K562 (cell line): ENCODE data around the gene CCDC192. TPM values are rescaled to one million over a fixed set of nuclear protein-coding genes. Genes with fewer than 3 reads are reported as not detected.

Experiments used
- ATAC-seq: fragments of 200-7000 bp; cut with Tn5 transposase; 3 replicates; pipeline ENCODE4 v1.9.1; 2020; ENCODE audit warnings: moderate library complexity
- BruUV-seq: library from RNA; stranded (reverse); fragments of 400-500 nt; replicated peaks from 2 replicates; lab custom pipeline; 2021; lab: Mats Ljungman, UMichigan
- CTCF ChIA-PET: fragments of 300-600 bp; formaldehyde crosslinking; extraction: SDS; loops from one replicate; lab custom pipeline; 2021; ENCODE audit warnings: low intra/inter-chr PET ratio; lab: Yijun Ruan, JAX
- POLR2A ChIA-PET: fragments of 300-600, 350-650 bp; sonication (Branson Sonifier 250); formaldehyde crosslinking; extraction: SDS; loops from one replicate; lab custom pipeline; 2021; ENCODE audit warnings: antibody characterized with exemption, inconsistent platforms; lab: Yijun Ruan, JAX
- DNase-seq, 4 experiments: peaks; one replicate each; pipeline versions ENCODE4 v3.0.0 to v3.0.0-alpha.2; 2011 to 2018; ENCODE audit warnings: low spot score in 3 of 4, mixed read lengths in 3 of 4; ENCODE audit errors: extremely low read depth in 1 of 4
- FAIRE-seq: peaks from 2 replicates; lab custom pipeline; 2011; peaks lifted over from hg19 to GRCh38; lab: Jason Lieb, UNC
- H2AFZ ChIP-seq: 2 replicates; pipeline ENCODE4 v1.6.0; 2011; ENCODE audit warnings: low read depth, low read length, control low read depth, inconsistent platforms
- H3K27ac ChIP-seq: fragments of 200-600 bp; 3 replicates; pipeline ENCODE4 v1.8.0; 2011; ENCODE audit warnings: low read depth, mild to moderate bottlenecking, control low read depth, inconsistent platforms, low read length, moderate library complexity, mixed read lengths; ENCODE audit errors: extremely low read depth
- H3K27me3 ChIP-seq, 2 experiments: fragments of 300-600 bp in 1 of 2; 2 replicates in 1 of 2; 3 replicates in 1 of 2; pipeline versions ENCODE4 v1.6.0 to v1.8.0; 2011; ENCODE audit warnings: inconsistent platforms in 2 of 2, low read length in 2 of 2, mild to moderate bottlenecking in 1 of 2, mixed read lengths in 1 of 2, moderate library complexity in 1 of 2; ENCODE audit not compliant: control insufficient read depth in 2 of 2, insufficient read depth in 2 of 2
- H3K36me3 ChIP-seq: fragments of 300-600 bp; 3 replicates; pipeline ENCODE4 v1.8.0; 2011; ENCODE audit warnings: mild to moderate bottlenecking, low read length, inconsistent platforms; ENCODE audit not compliant: control insufficient read depth, insufficient read depth
- H3K4me1 ChIP-seq, 2 experiments: fragments of 200-600 bp in 1 of 2; replicated peaks in 1 of 2; 2 replicates in 1 of 2; 3 replicates in 1 of 2; pipeline versions ENCODE4 v1.5.1 to v1.8.0; 2011; ENCODE audit warnings: inconsistent platforms in 2 of 2, low read length in 2 of 2, mild to moderate bottlenecking in 1 of 2, mixed read lengths in 1 of 2, moderate library complexity in 1 of 2; ENCODE audit not compliant: control insufficient read depth in 2 of 2, insufficient read depth in 2 of 2
- H3K4me2 ChIP-seq: 2 replicates; pipeline ENCODE4 v1.6.1; 2011; ENCODE audit warnings: low read length, control low read depth, inconsistent platforms, mixed read lengths; ENCODE audit not compliant: insufficient read depth
- H3K4me3 ChIP-seq: fragments of 200-600 bp; sonication (generic), shearing (Covaris generic); 2 replicates; pipeline ENCODE4 v1.5.1; 2016; ENCODE audit warnings: control low read depth, inconsistent platforms
- H3K79me2 ChIP-seq: fragments of 200-600 bp; 3 replicates; pipeline ENCODE4 v1.8.0; 2011; ENCODE audit warnings: low read length, inconsistent platforms; ENCODE audit not compliant: control insufficient read depth, insufficient read depth
- H3K9ac ChIP-seq, 2 experiments: 2 replicates each; pipeline versions ENCODE4 v1.6.0 to v1.6.1; 2011; ENCODE audit warnings: low read depth in 2 of 2, low read length in 2 of 2, control low read depth in 1 of 2, inconsistent platforms in 1 of 2, mild to moderate bottlenecking in 1 of 2, mixed read lengths in 1 of 2; ENCODE audit not compliant: insufficient read depth in 1 of 2
- H3K9me1 ChIP-seq: one replicate; pipeline ENCODE4 v1.6.0; 2011; ENCODE audit warnings: inconsistent platforms, mild to moderate bottlenecking, low read length, moderate library complexity; ENCODE audit not compliant: control insufficient read depth, insufficient read depth
- H3K9me3 ChIP-seq: replicated peaks from 2 replicates; pipeline ENCODE4 v1.5.1; 2011; ENCODE audit warnings: low read depth, low read length, inconsistent platforms; ENCODE audit not compliant: control insufficient read depth, insufficient read depth
- H4K20me1 ChIP-seq: replicated peaks from 2 replicates; pipeline ENCODE4 v1.6.1; 2011; ENCODE audit warnings: low read length, inconsistent platforms, mixed read lengths; ENCODE audit not compliant: control insufficient read depth, insufficient read depth
- BMI1 ChIP-seq: fragments of 150-350 bp; IDR thresholded peaks from 2 replicates; pipeline ENCODE4 v1.6.1; 2014; ENCODE audit warnings: low read length
- CBFB ChIP-seq: sonication (generic); formaldehyde crosslinking; IDR thresholded peaks from 2 replicates; pipeline ENCODE4 v1.4.0; 2020; ENCODE audit warnings: mild to moderate bottlenecking, missing genetic modification reagents
- CCAR2 ChIP-seq: fragments of 200-400 bp; formaldehyde crosslinking; IDR thresholded peaks from 2 replicates; pipeline ENCODE4 v1.6.1; 2017; ENCODE audit warnings: mild to moderate bottlenecking, low read depth, low read length
- HNRNPH1 ChIP-seq: fragments of 200-400 bp; formaldehyde crosslinking; optimal IDR thresholded peaks from 2 replicates; pipeline ENCODE3; 2017; ENCODE audit warnings: low read depth, mild to moderate bottlenecking, low read length, moderate library complexity
- RBM22 ChIP-seq: fragments of 200-400 bp; formaldehyde crosslinking; IDR thresholded peaks from 2 replicates; pipeline ENCODE4 v1.6.1; 2018; ENCODE audit warnings: low read length, low read depth; ENCODE audit not compliant: poor library complexity, severe bottlenecking
- RFX1 ChIP-seq: fragments of 450-650 bp; IDR thresholded peaks from 2 replicates; pipeline ENCODE4 v1.6.1; 2016; ENCODE audit warnings: mild to moderate bottlenecking, moderate library complexity
- SPI1 ChIP-seq: IDR thresholded peaks from 2 replicates; pipeline ENCODE4 v1.6.1; 2011; ENCODE audit warnings: low read depth, low read length, control low read depth, borderline replicate concordance
- STAG1 ChIP-seq: sonication (generic); formaldehyde crosslinking; IDR thresholded peaks from 2 replicates; pipeline ENCODE4 v1.5.0; 2020; ENCODE audit warnings: missing genetic modification reagents, borderline replicate concordance
- TCFL5 ChIP-seq: fragments of 250-450 bp; sonication (Bioruptor Pico); conservative IDR thresholded peaks from 2 replicates; pipeline ENCODE4 v1.6.1; 2021; ENCODE audit warnings: mild to moderate bottlenecking, moderate library complexity, matching md5 sums
- ZNF184 ChIP-seq: sonication (generic); formaldehyde crosslinking; IDR thresholded peaks from 2 replicates; pipeline ENCODE4 v1.5.0; 2020; ENCODE audit warnings: missing genetic modification reagents
- in situ Hi-C: fragments of 300-500 bp; cut with MboI; formaldehyde crosslinking; loops from 4 replicates; pipeline ENCODE4 v1.15.0; 2018; ENCODE audit warnings: inconsistent platforms, mixed read lengths
- intact Hi-C: fragments of 100-400 bp; cut with micrococcal nuclease; formaldehyde crosslinking; loops from 2 replicates; pipeline ENCODE4 v1.14.2; 2022
- polyA plus RNA-seq, 8 experiments: library from polyadenylated mRNA; depleted of rRNA in 4 of 8; stranded (reverse) in 5 of 8; unstranded in 3 of 8; fragments of >200 nt; fragmentation: Nextera tagmentation in 2 of 8; fragmentation: Illumina TruSeq in 1 of 8; extraction: Ambion mirVana in 2 of 8; extraction: Trizol in 1 of 8; gene quantifications; 2 replicates each; pipeline versions ENCODE4 v1.2.1 to v1.2.3, GENCODE V29; 2011 to 2014; ENCODE audit warnings: inconsistent platforms in 1 of 8, missing spikeins in 1 of 8
- total RNA-seq, 7 experiments: library from RNA; depleted of rRNA in 6 of 7; stranded (reverse); fragments of >200 nt in 6 of 7; fragmentation: Illumina TruSeq in 2 of 7; extraction: Trizol in 2 of 7; gene quantifications; 2 replicates each; pipeline versions ENCODE4 v1.2.1 to v1.2.3, GENCODE V29; 2011 to 2021; ENCODE audit warnings: low replicate concordance in 1 of 7
- TF ChIP-seq, protein P1 (sequence below): fragments of 250-450 bp; sonication (Bioruptor Pico); IDR thresholded peaks from 2 replicates; pipeline ENCODE4 v1.5.0; 2021

CCDC192 gene
- total and polyA plus RNA-seq, 9 of the 15 experiments (the other 6 are each of a cell fraction or from before 2014, with no cell fraction given): 0.21 to 0.66 (median 0.38) TPM; not detected in 2

DNA sequence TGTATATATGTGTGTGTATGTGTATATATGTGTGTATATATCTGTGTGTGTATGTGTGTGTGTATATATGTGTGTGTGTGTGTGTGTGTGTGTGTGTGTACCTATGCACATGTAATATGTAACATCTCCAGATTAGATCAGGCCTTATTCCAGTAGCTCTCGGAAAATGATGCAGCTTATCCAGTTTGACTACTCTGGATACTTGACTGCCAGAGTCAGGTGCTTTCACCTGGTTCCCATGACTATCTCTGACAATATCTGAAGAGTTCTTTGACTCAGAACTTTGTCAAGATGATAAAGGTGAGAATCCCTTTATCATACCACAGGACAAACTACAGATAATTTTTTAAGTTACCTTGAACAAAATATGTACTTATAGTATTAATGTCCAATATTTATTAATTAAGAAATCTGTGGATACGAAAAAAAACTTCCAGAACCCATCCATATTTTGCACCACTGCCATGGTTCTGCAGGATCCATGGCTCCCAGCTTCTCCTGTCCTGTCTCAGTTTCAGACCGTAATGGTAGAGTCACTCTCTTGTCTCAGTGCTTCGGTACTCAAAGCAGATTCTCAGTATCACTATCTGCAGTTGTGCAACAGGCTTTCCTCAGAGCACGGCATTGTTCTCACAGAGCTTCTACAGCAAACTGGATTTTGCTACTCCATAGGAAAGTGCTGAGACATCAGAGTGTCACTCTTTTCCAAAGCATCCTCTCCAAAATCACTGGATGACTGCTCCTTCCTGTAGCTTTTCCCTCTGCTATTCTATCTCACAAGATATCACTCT, 216.0 kb downstream of the CCDC192 start (continued):
- no peak for TF ChIP-seq BMI1
- no peak for TF ChIP-seq SPI1

DNA sequence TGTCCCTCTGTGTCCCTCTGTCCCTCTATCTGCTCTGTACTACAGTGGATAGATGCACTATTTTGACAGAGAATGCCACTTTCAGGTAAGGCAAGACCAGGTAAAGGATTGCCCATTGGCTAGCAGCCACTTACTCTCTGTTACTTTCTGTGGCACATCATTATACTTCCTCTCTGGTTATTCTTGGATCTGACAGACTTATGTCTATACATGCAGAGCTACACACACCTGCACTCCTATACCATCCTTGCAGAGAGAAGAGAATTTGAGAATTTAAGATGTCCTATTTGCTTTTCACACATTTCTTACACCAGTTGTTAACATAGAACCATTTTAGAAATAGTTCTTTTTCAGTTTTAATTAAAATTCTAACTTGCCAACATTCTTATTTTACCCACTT, 216.6 kb downstream of the CCDC192 start:
- Histone ChIP-seq H3K27ac (no peak overlapping the region), H3K4me2 (no peak overlapping the region), H3K9me3 (no peaks in the 10 kb centered on the region), H4K20me1 (no peaks in the 10 kb centered on the region), H3K4me3 (no peak overlapping the region), H3K4me1 (no peaks in the 10 kb centered on the region), H3K9me1 (no peaks in the 10 kb centered on the region), H3K9ac (no peak overlapping the region), H2AFZ (no peak overlapping the region), H3K36me3 (no peaks in the 10 kb centered on the region), H3K79me2 (no peaks in the 10 kb centered on the region), H3K27me3 (peaks cover 0 to 4% of the 10 kb centered on the region in 2 experiments; a peak in 1 of 5 replicates)
- ATAC-seq (no peak), DNase-seq (no peak), FAIRE-seq (no peak)
- ChIA-PET POLR2A (interaction anchor here (0.6 kb wide), 1 partner anchor 275 kb away, joined by 3 read pairs; no protein-coding TSS in a partner anchor), CTCF (no interaction called here)
- no TSS peak for BruUV-seq
- in situ Hi-C loops: no loop called here
- TF ChIP-seq CCAR2 (no peak), CBFB (CRISPR knock-in tag) (no peak), HNRNPH1 (no peak), TCFL5 (CRISPR knock-in tag) (no peak), RFX1 (no peak), STAG1 (CRISPR knock-in tag) (no peak), ZNF184 (CRISPR knock-in tag) (no peak), RBM22 (no peak)
- TF ChIP-seq, protein P1, sequence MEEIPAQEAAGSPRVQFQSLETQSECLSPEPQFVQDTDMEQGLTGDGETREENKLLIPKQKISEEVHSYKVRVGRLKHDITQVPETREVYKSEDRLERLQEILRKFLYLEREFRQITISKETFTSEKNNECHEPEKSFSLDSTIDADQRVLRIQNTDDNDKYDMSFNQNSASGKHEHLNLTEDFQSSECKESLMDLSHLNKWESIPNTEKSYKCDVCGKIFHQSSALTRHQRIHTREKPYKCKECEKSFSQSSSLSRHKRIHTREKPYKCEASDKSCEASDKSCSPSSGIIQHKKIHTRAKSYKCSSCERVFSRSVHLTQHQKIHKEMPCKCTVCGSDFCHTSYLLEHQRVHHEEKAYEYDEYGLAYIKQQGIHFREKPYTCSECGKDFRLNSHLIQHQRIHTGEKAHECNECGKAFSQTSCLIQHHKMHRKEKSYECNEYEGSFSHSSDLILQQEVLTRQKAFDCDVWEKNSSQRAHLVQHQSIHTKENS (CRISPR knock-in tag): no peak
- intact Hi-C loops: no loop called here
